ENCODE measurements around the gene UIMC1. TPM values are rescaled to one million over a fixed set of nuclear protein-coding genes. Genes with fewer than 3 reads are reported as not detected.
"Not testable (repeated sequence)": the region's sequence is repeated elsewhere in the genome, so short reads cannot be mapped to it uniquely, and the experiment has no call there.

Gene UIMC1
- polyA plus RNA-seq, 1 of the 3 experiments (the other 2 are of a cell fraction): 19.9 TPM

DNA sequence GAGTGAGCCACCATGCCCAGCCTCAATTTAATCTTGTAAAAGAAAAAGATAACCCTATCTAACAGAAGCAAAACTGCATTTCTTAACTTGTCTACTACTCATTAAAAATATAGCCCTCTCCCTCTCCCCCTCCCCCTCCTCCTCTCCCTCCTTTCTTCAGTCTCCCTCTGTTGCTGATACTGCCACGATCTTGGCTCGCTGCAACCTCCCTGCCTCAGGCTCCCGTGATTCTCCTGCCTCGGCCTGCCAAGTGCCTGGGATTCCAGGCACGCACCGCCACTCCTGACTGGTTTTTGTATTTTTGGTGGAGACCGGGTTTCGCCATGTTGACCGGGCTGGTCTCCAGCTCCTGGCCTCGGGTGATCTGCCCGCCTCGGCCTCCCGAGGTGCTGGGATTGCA, 23.5 kb downstream of the UIMC1 start:
- DNase-seq; H3K4me3 ChIP-seq (ENCODE audit: low read depth in 2 of 2, low read length in 1 of 2); H3K27me3 ChIP-seq (ENCODE audit: insufficient read depth); H3K9me2 ChIP-seq; CTCF ChIA-PET; H3K9ac ChIP-seq; H3K27ac ChIP-seq (ENCODE audit: low read depth in 2 of 2, low read length in 1 of 2); H3K4me1 ChIP-seq (ENCODE audit: control insufficient read depth in 1 of 2, insufficient read depth in 2 of 2, low read depth in 1 of 2, low read length in 1 of 2); H3K4me2 ChIP-seq; H2AFZ ChIP-seq (ENCODE audit: low read depth); POLR2A ChIA-PET; H3K9me3 ChIP-seq; H3F3A ChIP-seq (replicated peaks; ENCODE audit: insufficient read depth): not testable (repeated sequence)
- Histone ChIP-seq H3K36me3 (replicated peaks in 1 of 2; ENCODE audit: control insufficient read depth in 1 of 2, insufficient read depth in 2 of 2, low read length in 1 of 2) (peaks cover 23 to 53% of the 10 kb centered on the region in 2 experiments), H4K20me1 (ENCODE audit: insufficient read depth) (peaks cover 23% of the 10 kb centered on the region; the same call in 1 of the 2 replicates), H3K79me2 (ENCODE audit: insufficient read depth) (peaks cover 88% of the 10 kb centered on the region)
- WGBS (ENCODE audit: low lambda C conversion rate): 86% methylated on average over 13 of the region's 13 CpGs

GRCh38 chr5:176980818-176981217, 25.8 kb downstream of the UIMC1 start:
- peaks cover 10% of the 10 kb centered on the region for H4K20me1 ChIP-seq (ENCODE audit: insufficient read depth)
- ChIA-PET CTCF (no interaction called here), POLR2A (no interaction called here)
- H3F3A ChIP-seq (replicated peaks; ENCODE audit: insufficient read depth): peaks cover 2% of the 10 kb centered on the region
- no peak overlapping the region for H3K4me2 ChIP-seq
- no peaks in the 10 kb centered on the region for H3K9me3 ChIP-seq
- H3K79me2 ChIP-seq (ENCODE audit: insufficient read depth): peaks cover 83% of the 10 kb centered on the region
- DNase-seq: no peak
- no peak overlapping the region for H3K4me3 ChIP-seq (ENCODE audit: low read depth in 2 of 2, low read length in 1 of 2)
- no peak overlapping the region for H3K27ac ChIP-seq (ENCODE audit: low read depth in 2 of 2, low read length in 1 of 2)
- no peaks in the 10 kb centered on the region for H3K4me1 ChIP-seq (ENCODE audit: control insufficient read depth in 1 of 2, insufficient read depth in 2 of 2, low read depth in 1 of 2, low read length in 1 of 2)
- 98% methylated on average over 7 of the region's 7 CpGs for WGBS (ENCODE audit: low lambda C conversion rate)
- H2AFZ ChIP-seq (ENCODE audit: low read depth): no peak overlapping the region
- no peaks in the 10 kb centered on the region for H3K27me3 ChIP-seq (ENCODE audit: insufficient read depth)
- peaks cover 23 to 44% of the 10 kb centered on the region in 2 experiments for H3K36me3 ChIP-seq (replicated peaks in 1 of 2; ENCODE audit: control insufficient read depth in 1 of 2, insufficient read depth in 2 of 2, low read length in 1 of 2)
- H3K9ac ChIP-seq: no peak overlapping the region
- no peaks in the 10 kb centered on the region for H3K9me2 ChIP-seq
- no peak for TF ChIP-seq REST (IDR thresholded peaks at IDR 0.05; ENCODE audit: low read depth, low read length)

GRCh38 chr5:176979669-176980068, 26.9 kb downstream of the UIMC1 start:
- 95% methylated on average over 3 of the region's 3 CpGs for WGBS (ENCODE audit: low lambda C conversion rate)
- H3K4me1 ChIP-seq (ENCODE audit: control insufficient read depth in 1 of 2, insufficient read depth in 2 of 2, low read depth in 1 of 2, low read length in 1 of 2): no peaks in the 10 kb centered on the region
- H3K9me3 ChIP-seq: no peaks in the 10 kb centered on the region
- no peak overlapping the region for H3K4me3 ChIP-seq (ENCODE audit: low read depth in 2 of 2, low read length in 1 of 2)
- CTCF ChIA-PET: interaction anchor here (1.3 kb wide), 1 partner anchor 11 kb away, joined by 4 read pairs; no protein-coding TSS in a partner anchor
- H4K20me1 ChIP-seq (ENCODE audit: insufficient read depth): peaks cover 5% of the 10 kb centered on the region; the same call in 1 of the 2 replicates
- H3K27me3 ChIP-seq (ENCODE audit: insufficient read depth): no peaks in the 10 kb centered on the region
- no peak overlapping the region for H3K27ac ChIP-seq (ENCODE audit: low read depth in 2 of 2, low read length in 1 of 2)
- POLR2A ChIA-PET: interaction anchor here (0.5 kb wide), 1 partner anchor 163 kb away, joined by 3 read pairs; no protein-coding TSS in a partner anchor
- peaks cover 30 to 51% of the 10 kb centered on the region in 2 experiments for H3K36me3 ChIP-seq (replicated peaks in 1 of 2; ENCODE audit: control insufficient read depth in 1 of 2, insufficient read depth in 2 of 2, low read length in 1 of 2)
- no peak overlapping the region for H2AFZ ChIP-seq (ENCODE audit: low read depth)
- no peaks in the 10 kb centered on the region for H3K9me2 ChIP-seq
- H3K9ac ChIP-seq: no peak overlapping the region
- DNase-seq: no peak
- H3K4me2 ChIP-seq: no peak overlapping the region
- TF ChIP-seq RXRA (IDR thresholded peaks at IDR 0.05; ENCODE audit: borderline replicate concordance, low read depth): no peak
- TF ChIP-seq FOXJ3 (CRISPR knock-in tag; IDR thresholded peaks at IDR 0.05): no peak
- TF ChIP-seq EZH2phosphoT487 (IDR thresholded peaks at IDR 0.05; ENCODE audit: borderline replicate concordance, low read depth): no peak
- no peak for TF ChIP-seq FOXM1 (IDR thresholded peaks at IDR 0.05; ENCODE audit: low read depth)
- TF ChIP-seq, protein P1, sequence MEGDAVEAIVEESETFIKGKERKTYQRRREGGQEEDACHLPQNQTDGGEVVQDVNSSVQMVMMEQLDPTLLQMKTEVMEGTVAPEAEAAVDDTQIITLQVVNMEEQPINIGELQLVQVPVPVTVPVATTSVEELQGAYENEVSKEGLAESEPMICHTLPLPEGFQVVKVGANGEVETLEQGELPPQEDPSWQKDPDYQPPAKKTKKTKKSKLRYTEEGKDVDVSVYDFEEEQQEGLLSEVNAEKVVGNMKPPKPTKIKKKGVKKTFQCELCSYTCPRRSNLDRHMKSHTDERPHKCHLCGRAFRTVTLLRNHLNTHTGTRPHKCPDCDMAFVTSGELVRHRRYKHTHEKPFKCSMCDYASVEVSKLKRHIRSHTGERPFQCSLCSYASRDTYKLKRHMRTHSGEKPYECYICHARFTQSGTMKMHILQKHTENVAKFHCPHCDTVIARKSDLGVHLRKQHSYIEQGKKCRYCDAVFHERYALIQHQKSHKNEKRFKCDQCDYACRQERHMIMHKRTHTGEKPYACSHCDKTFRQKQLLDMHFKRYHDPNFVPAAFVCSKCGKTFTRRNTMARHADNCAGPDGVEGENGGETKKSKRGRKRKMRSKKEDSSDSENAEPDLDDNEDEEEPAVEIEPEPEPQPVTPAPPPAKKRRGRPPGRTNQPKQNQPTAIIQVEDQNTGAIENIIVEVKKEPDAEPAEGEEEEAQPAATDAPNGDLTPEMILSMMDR (IDR thresholded peaks at IDR 0.05): no peak
- TF ChIP-seq EP300 (IDR thresholded peaks at IDR 0.05; ENCODE audit: borderline replicate concordance in 1 of 2, low read depth in 1 of 2, low read length in 1 of 2): no peak
- no peak for TF ChIP-seq GABPA (IDR thresholded peaks at IDR 0.05; ENCODE audit: low read depth)
- TF ChIP-seq FOSL2 (IDR thresholded peaks at IDR 0.05; ENCODE audit: borderline replicate concordance, low read depth): no peak
- TF ChIP-seq IRF3 (IDR thresholded peaks at IDR 0.05; ENCODE audit: low read depth, low read length): no peak
- no peak for TF ChIP-seq SIN3A (IDR thresholded peaks at IDR 0.05; ENCODE audit: borderline replicate concordance, low read depth, low read length)
- no peak for TF ChIP-seq NRF1 (IDR thresholded peaks at IDR 0.05; ENCODE audit: low read depth, low read length)
- no peak for TF ChIP-seq MXI1 (IDR thresholded peaks at IDR 0.05; ENCODE audit: low read depth, low read length)
- peaks cover 73% of the 10 kb centered on the region for H3K79me2 ChIP-seq (ENCODE audit: insufficient read depth)
- H3F3A ChIP-seq (replicated peaks; ENCODE audit: insufficient read depth): peaks cover 2% of the 10 kb centered on the region
